Testis (tissue), 2 donors: ENCODE data around the gene PTPRC.

Source experiments
- POLR2A ChIP-seq: fragments of 450-650 bp; IDR thresholded peaks from one replicate; pipeline ENCODE4 v1.6.1; 2017; ENCODE audit warnings: antibody characterized with exemption, mild to moderate bottlenecking, moderate library complexity
- TF ChIP-seq, protein P1 (sequence below), 3 experiments: fragments of 450-650 bp in 2 of 3; fragments of 200-600 bp in 1 of 3; sonication (generic) in 1 of 3; IDR thresholded peaks; one replicate each; pipeline ENCODE4 v1.5.1; 2016 to 2019; ENCODE audit warnings: antibody characterized with exemption in 3 of 3, mild to moderate bottlenecking in 2 of 3, moderate library complexity in 1 of 3

DNA sequence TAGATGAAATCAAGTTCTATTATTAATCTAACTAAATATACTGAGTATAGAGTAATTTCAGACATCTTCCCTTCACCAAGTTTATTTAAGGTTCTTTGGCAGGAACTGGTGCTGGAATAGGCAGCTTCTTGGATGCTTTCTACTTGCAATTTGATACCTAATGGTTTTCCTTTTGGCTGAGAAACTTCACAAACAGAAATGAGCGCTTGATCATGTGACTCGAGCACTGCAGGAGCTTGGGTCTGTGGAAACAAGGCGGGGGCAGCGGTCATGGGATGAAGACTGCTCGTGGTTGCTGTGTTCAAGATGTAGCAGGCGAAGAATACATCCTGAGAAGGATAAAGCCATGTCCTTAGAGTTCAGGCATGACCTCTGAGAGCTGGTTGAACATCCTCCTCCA is 136.8 kb downstream of the PTPRC start:
- TF ChIP-seq, protein P1, sequence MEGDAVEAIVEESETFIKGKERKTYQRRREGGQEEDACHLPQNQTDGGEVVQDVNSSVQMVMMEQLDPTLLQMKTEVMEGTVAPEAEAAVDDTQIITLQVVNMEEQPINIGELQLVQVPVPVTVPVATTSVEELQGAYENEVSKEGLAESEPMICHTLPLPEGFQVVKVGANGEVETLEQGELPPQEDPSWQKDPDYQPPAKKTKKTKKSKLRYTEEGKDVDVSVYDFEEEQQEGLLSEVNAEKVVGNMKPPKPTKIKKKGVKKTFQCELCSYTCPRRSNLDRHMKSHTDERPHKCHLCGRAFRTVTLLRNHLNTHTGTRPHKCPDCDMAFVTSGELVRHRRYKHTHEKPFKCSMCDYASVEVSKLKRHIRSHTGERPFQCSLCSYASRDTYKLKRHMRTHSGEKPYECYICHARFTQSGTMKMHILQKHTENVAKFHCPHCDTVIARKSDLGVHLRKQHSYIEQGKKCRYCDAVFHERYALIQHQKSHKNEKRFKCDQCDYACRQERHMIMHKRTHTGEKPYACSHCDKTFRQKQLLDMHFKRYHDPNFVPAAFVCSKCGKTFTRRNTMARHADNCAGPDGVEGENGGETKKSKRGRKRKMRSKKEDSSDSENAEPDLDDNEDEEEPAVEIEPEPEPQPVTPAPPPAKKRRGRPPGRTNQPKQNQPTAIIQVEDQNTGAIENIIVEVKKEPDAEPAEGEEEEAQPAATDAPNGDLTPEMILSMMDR (IDR thresholded peaks at IDR 0.05) = no peak
- no peak for TF ChIP-seq POLR2A
